K562 (cell line): ENCODE data around the gene CARM1. TPM values are rescaled to one million over a fixed set of nuclear protein-coding genes. Genes with fewer than 3 reads are reported as not detected.

Experiments used
- BHLHE40 ChIP-seq: IDR thresholded peaks from 2 replicates; pipeline ENCODE4 v1.6.1; 2011; ENCODE audit warnings: low read length, improper control_type of control experiment
- ERF ChIP-seq: fragments of 450-650 bp; formaldehyde crosslinking; IDR thresholded peaks from 2 replicates; pipeline ENCODE4 v1.4.0; 2020; ENCODE audit warnings: mild to moderate bottlenecking, mixed read lengths
- KLF6 ChIP-seq: fragments of 250-450 bp; sonication (Bioruptor Pico); IDR thresholded peaks from 2 replicates; pipeline ENCODE4 v1.4.0; 2020; ENCODE audit warnings: mild to moderate bottlenecking, moderate library complexity, borderline replicate concordance
- MEF2A ChIP-seq: IDR thresholded peaks from 2 replicates; pipeline ENCODE4 v1.6.1; 2011; ENCODE audit warnings: low read depth, mild to moderate bottlenecking, low read length, moderate library complexity; ENCODE audit not compliant: control insufficient read depth
- MLLT1 ChIP-seq, 2 experiments: fragments of 450-650 bp; IDR thresholded peaks; 2 replicates each; pipeline ENCODE4 v1.6.1; 2016
- MYNN ChIP-seq, 2 experiments: sonication (generic); formaldehyde crosslinking in 1 of 2; IDR thresholded peaks; 2 replicates each; pipeline versions ENCODE4 v1.5.0 to v1.6.1; 2016 to 2020; ENCODE audit warnings: antibody characterized with exemption in 1 of 2, missing genetic modification reagents in 1 of 2
- SAP30 ChIP-seq: fragments of 200-600 bp; sonication (generic); IDR thresholded peaks from 2 replicates; pipeline ENCODE4 v1.6.1; 2012; ENCODE audit warnings: borderline replicate concordance, low read depth, mild to moderate bottlenecking, moderate library complexity, low read length, control low read depth, inconsistent platforms; ENCODE audit not compliant: insufficient read depth, poor library complexity, severe bottlenecking
- TCF3 ChIP-seq: sonication (generic); formaldehyde crosslinking; IDR thresholded peaks from 2 replicates; pipeline ENCODE4 v1.4.0; 2020; ENCODE audit warnings: mild to moderate bottlenecking, missing genetic modification reagents
- polyA plus RNA-seq, 8 experiments: library from polyadenylated mRNA; depleted of rRNA in 4 of 8; stranded (reverse) in 5 of 8; unstranded in 3 of 8; fragments of >200 nt; fragmentation: Nextera tagmentation in 2 of 8; fragmentation: Illumina TruSeq in 1 of 8; extraction: Ambion mirVana in 2 of 8; extraction: Trizol in 1 of 8; gene quantifications; 2 replicates each; pipeline versions ENCODE4 v1.2.1 to v1.2.3, GENCODE V29; 2011 to 2014; ENCODE audit warnings: inconsistent platforms in 1 of 8, missing spikeins in 1 of 8
- total RNA-seq, 7 experiments: library from RNA; depleted of rRNA in 6 of 7; stranded (reverse); fragments of >200 nt in 6 of 7; fragmentation: Illumina TruSeq in 2 of 7; extraction: Trizol in 2 of 7; gene quantifications; 2 replicates each; pipeline versions ENCODE4 v1.2.1 to v1.2.3, GENCODE V29; 2011 to 2021; ENCODE audit warnings: low replicate concordance in 1 of 7

Gene CARM1
- total and polyA plus RNA-seq, 9 of the 15 experiments (the other 6 are each of a cell fraction or from before 2014, with no cell fraction given): 0.36 to 86.0 (median 29.7) TPM

- no peak for TF ChIP-seq MLLT1 (IDR thresholded peaks at IDR 0.05)
- TF ChIP-seq TCF3: no peak
- TF ChIP-seq MEF2A: no peak
- peak; percentile 71 for TF ChIP-seq MYNN (IDR thresholded peaks at IDR 0.05)
- TF ChIP-seq MYNN (CRISPR knock-in tag; IDR thresholded peaks at IDR 0.05): no peak
- TF ChIP-seq BHLHE40: peak; percentile 49
- TF ChIP-seq KLF6 (CRISPR knock-in tag): 0 out of 2 replicates have a peak, but pooled peaks have one; percentile 49
- TF ChIP-seq ERF (CRISPR knock-in tag): 0 out of 2 replicates have a peak, but pooled peaks have one; percentile 74
- TF ChIP-seq SAP30: peak; percentile 79
Observed at GRCh38 chr19:10835089-10835753, 36.1 kb upstream of the CARM1 start (continued).
